Measurements from ENCODE around the gene PLCH1.
"Not testable (repeated sequence)": the region's sequence is repeated elsewhere in the genome, so short reads cannot be mapped to it uniquely, and the experiment has no call there.

Gene PLCH1

DNA sequence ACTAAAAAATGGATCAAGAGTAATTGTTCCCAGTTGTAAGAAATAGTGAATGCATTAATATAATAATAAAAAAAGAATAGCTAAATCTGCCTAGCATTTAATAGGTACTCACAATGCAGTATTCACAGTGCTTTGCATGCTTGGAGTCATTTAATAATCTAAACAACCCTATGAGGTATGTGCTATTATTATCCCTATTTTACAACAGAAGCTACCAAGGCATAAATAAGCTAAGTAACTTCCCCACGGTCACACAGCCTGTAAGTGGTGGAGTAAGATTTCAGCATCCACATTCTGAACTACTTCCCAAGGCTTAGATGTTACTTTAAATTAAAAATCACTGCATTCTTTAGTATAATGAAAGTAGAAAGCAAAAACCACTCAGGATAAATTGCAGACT lies 102.9 kb downstream of the PLCH1 start:
- DNase-seq (ENCODE audit: low read depth), result no peak

DNA sequence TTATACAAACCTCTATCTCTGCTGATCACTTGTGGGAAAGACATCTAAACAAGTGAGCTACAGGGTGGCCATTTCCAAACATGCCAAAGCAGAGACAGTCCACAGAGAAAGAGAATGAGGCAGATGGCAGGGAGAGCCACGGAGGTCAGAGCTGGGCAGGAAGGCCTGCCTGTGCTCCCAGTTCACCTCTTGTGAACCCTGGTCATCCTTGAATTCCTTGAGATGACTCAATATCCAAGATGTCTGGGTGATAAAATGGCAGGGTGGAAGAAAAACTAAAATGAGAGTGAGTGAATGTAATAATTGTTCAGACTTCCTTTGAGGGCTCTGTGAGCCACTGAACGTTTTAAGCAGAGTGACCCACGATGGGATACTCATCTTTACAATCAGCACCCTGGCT lies 104.8 kb downstream of the PLCH1 start:
- no peak for DNase-seq (ENCODE audit: low read depth)

DNA sequence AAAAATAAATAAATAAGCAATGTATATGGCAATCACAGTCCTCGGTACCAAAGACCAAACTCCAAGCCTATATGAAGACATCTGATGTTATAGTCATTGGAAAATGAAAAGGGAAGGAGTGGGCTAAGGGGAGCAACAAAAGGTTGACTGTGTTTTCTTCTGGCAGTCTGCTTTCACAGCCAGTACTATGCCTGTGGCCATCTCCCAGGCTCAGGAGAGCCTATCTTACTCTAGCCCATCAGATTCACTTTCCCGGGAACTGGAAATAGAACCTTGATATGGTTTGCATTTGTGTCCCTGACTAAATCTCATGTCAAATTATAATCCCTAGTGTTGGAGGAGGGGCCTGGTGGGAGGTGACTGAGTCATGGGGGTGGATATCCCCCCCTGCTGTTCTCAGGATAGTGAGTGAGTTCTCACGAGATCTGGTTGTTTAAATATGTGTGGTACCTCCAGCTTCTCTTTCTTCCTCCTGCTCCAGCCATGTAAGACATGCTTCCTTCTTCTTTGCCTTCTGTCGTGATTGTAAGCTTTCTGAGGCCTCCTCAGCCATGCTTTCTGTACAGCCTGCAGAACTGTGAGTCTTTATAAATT lies 105.3 kb downstream of the PLCH1 start:
- DNase-seq (ENCODE audit: low read depth), result no peak

DNA sequence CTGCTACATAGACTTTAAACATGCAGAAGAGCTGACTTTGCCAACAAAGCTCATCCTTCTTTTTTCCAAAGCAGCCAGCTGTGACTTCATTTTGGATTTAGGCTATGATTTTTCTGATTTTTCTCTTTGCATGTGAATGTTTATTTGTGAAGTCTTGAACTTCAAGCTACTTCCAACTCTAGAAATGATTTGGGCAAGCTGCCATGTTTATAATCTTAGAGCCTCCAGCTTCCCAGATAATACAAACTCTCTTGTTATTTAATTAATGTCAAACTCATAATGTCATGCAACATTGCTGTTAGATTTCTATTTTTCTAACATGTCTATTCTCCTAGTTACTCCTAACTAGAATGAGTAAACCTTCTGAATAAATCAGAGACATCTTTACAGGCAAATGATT lies 106.4 kb downstream of the PLCH1 start:
- DNase-seq (ENCODE audit: low read depth), result not testable (repeated sequence)

- no peak for DNase-seq (ENCODE audit: low read depth)
These were observed 107.3 kb downstream of the PLCH1 start for GRCh38 chr3:155637567-155637966.

GRCh38 chr3:155635056-155635455 lies 109.8 kb downstream of the PLCH1 start:
- DNase-seq (ENCODE audit: low read depth), result no peak

- DNase-seq (ENCODE audit: low read depth), result no peak
These were observed 110.7 kb downstream of the PLCH1 start for GRCh38 chr3:155634121-155634719.

- no peak for DNase-seq (ENCODE audit: low read depth)
These were observed 113.4 kb downstream of the PLCH1 start for GRCh38 chr3:155631323-155632019.

GRCh38 chr3:155629556-155629955 lies 115.3 kb downstream of the PLCH1 start:
- no peak for DNase-seq (ENCODE audit: low read depth)

DNA sequence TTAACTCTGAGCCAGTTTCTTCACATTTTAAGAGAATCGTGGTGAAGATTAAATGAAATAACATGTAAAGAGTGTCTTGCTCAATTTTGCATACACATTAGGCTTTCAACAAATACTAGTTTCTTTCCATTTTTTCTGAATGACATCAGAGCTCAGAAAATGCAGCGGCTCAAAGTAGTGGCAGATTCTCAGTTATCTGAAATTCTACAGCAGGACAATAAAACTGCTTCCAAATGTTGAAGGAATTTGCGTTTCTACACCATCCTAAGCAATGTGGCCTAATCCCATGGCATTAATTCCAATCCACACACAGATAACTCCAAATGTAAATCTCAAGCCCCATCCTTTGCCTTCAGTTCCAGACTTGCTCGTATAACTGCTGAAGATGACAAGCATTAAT lies 115.8 kb downstream of the PLCH1 start:
- DNase-seq (ENCODE audit: low read depth), result no peak

DNA sequence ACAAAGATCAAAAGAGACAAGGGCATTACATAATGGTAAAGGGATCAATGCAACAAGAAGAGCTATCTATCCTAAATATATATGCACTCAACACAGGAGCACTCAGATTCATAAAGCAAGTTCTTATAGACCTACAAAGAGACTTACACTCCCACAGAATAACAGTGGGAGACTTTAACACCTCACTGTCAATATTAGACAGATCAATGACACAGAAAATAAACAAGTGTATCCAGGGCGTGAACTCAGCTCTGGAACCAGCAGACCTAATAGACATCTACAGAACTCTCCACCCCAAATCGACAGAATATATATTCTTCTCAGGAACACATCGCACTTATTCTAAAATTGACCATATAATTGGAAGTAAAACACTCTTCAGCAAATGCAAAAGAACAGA lies 122.2 kb downstream of the PLCH1 start:
- not testable (repeated sequence) for DNase-seq (ENCODE audit: low read depth)

DNA sequence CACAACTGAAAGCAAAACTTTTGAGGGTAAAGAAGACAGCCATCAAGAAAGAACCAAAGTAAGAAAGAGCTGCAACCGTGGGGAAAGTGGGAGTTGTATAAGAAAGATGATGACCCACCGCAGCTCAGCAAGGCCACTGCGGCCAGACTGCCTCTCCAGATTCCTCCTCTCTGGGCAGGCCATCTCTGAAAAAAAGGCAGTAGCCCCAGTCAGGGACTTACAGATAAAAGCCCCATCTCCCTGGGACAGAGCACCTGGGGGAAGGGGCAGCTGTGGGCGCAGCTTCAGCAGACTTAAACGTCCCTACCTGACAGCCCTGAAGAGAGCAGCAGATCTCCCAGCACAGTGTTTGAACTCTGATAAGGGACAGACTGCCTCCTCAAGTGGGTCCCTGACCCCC lies 124.3 kb downstream of the PLCH1 start:
- not testable (repeated sequence) for DNase-seq (ENCODE audit: low read depth)

- DNase-seq (ENCODE audit: low read depth), result no peak
These were observed 125.6 kb downstream of the PLCH1 start for GRCh38 chr3:155619118-155619915.

- DNase-seq (ENCODE audit: low read depth), result no peak
These were observed 126.3 kb downstream of the PLCH1 start for GRCh38 chr3:155618543-155618942.

- no peak for DNase-seq (ENCODE audit: low read depth)
These were observed 127.4 kb downstream of the PLCH1 start for GRCh38 chr3:155617346-155617925.

DNA sequence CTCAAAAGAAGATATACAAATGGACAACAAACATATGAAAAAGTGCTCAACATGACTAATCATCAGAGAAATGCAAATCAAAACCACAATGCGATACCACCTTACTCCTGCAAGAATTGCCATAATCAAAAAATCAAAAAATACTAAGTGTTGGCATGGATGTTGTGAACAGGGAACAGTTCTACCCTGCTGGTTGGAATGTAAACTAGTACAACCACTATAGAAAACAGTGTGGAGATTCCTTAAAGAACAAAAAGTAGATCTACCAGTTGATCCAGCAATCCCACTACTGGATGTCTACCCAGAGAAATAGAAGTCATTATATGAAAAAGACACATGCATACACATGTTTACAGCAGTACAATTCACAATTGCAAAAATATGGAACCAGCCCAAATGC lies 129.7 kb downstream of the PLCH1 start:
- not testable (repeated sequence) for DNase-seq (ENCODE audit: low read depth)

DNA sequence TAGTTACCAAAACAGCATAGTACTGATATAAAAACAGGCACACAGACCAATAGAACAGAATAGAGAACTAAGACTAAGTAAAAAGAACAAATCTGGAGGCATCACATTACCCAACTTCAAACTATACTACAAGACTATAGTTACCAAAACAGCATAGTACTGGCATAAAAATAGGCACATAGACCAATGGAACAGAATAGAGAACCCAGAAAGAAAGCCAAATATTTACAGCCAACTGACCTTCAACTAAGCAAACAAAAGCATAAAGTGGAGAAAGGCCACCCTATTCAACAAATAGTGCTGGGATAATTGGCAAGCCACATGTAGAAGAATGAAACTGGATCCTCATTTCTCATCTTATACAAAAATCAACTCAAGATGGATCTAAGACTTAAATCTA lies 130.5 kb downstream of the PLCH1 start:
- not testable (repeated sequence) for DNase-seq (ENCODE audit: low read depth)

- DNase-seq (ENCODE audit: low read depth), result no peak
These were observed 133.4 kb downstream of the PLCH1 start for GRCh38 chr3:155611456-155611855.

GRCh38 chr3:155609586-155609985 lies 135.3 kb downstream of the PLCH1 start:
- DNase-seq (ENCODE audit: low read depth), result no peak

DNA sequence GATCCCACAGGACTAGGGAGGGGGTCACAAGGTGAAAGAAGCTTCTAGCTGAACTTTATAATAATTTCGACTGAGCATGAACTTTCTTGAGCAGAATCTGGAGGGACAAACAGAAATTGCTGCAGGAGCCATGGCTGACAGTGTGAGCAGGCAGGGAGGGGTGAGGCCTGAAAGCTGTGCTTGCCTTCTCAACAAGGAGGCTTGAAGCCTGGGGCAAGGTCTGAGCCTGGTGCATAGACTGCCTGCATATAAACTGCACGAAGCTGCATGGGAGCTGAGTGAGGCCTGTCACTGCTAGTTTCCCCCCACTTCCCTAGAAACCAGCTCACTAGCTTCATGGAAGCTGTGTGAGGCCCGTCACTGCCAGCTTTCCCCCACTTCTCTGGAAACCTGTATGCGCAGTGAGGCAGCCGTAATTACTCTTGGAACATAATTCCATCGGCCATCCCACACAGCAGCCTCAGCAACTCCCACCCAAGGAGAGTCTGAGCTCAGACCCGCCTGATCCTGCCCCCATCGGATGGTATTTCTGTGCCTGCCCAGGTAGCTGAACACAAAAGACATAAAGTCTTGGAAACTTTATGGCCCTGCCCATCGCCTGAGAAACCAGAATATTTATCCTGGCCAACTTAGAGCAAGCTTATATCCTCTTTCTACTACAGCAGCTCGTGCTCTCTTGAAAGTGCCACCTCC lies 136.5 kb downstream of the PLCH1 start:
- no peak for DNase-seq (ENCODE audit: low read depth)

- DNase-seq (ENCODE audit: low read depth), result no peak
These were observed 137.1 kb downstream of the PLCH1 start for GRCh38 chr3:155607761-155608160.

- no peak for DNase-seq (ENCODE audit: low read depth)
These were observed 139.3 kb downstream of the PLCH1 start for GRCh38 chr3:155605571-155605970.

Measured in stimulated activated CD8-positive, alpha-beta memory T cell treated with anti-CD3 and anti-CD28 coated beads, Interleukin-15, amount 100 ng/mL, for 24 hours (primary cell).